GM12878 (cell line): ENCODE data around the gene ENG. TPM values are rescaled to one million over a fixed set of nuclear protein-coding genes. Genes with fewer than 3 reads are reported as not detected.

Source experiments
- CBFB ChIP-seq: IDR thresholded peaks from 2 replicates; pipeline ENCODE4 v1.6.1; 2016; ENCODE audit warnings: antibody characterized with exemption, low read depth
- HDAC6 ChIP-seq: fragments of 200-600 bp; sonication (generic); IDR thresholded peaks from one replicate; pipeline ENCODE4 v1.8.0; 2017; ENCODE audit warnings: antibody characterized with exemption; ENCODE audit not compliant: unreplicated experiment
- SRF ChIP-seq, 2 experiments: IDR thresholded peaks; 2 replicates each; pipeline ENCODE4 v1.6.1; 2011; ENCODE audit warnings: low read depth in 2 of 2, low read length in 2 of 2, mild to moderate bottlenecking in 1 of 2, moderate library complexity in 1 of 2
- microRNA-seq: library from miRNA; unstranded; fragments of <30 nt; microRNA quantifications from one replicate; pipeline ENCODE4, GENCODE V29; 2018
- polyA plus RNA-seq, 11 experiments: library from polyadenylated mRNA; depleted of rRNA in 4 of 11; unstranded in 6 of 11; stranded (reverse) in 5 of 11; fragments of >200 nt; fragmentation: Nextera tagmentation in 4 of 11; fragmentation: Illumina TruSeq in 1 of 11; extraction: Ambion mirVana in 4 of 11; extraction: Trizol in 1 of 11; gene quantifications; 1 replicate in 1 of 11; 2 replicates in 10 of 11; pipeline versions ENCODE4 v1.2.1 to v1.2.3, GENCODE V29; 2011 to 2016; ENCODE audit warnings: inconsistent platforms in 2 of 11, missing spikeins in 2 of 11, low read depth in 1 of 11
- small RNA-seq: library from RNA; depleted of rRNA; stranded (forward); fragments of <200 nt; gene quantifications from one replicate; pipeline ENCODE3, GENCODE V24; 2014
- total RNA-seq, 4 experiments: library from RNA; depleted of rRNA in 3 of 4; stranded (reverse); fragments of >200 nt in 3 of 4; fragmentation: Illumina TruSeq in 1 of 4; extraction: Trizol in 1 of 4; gene quantifications; 2 replicates each; pipeline versions ENCODE4 v1.2.1 to v1.2.3, GENCODE V29; 2013 to 2021

The ENG gene
- total and polyA plus RNA-seq, 10 of the 15 experiments (the other 5 are each of a cell fraction or from before 2014, with no cell fraction given) = 0.14 to 10.1 (median 2.0) TPM

- TF ChIP-seq HDAC6 (no peak), CBFB (no peak), SRF (IDR thresholded peaks at IDR 0.05; ENCODE audit: low read depth in 2 of 2, low read length in 2 of 2) (no peak)
These were observed 89.0 kb downstream of the ENG start (continued) for GRCh38 chr9:127765418-127765817.

Small RNA genes within 50 kb of the gene (microRNA-seq; reads per million reads assigned to microRNA genes)
- not detected for gene MIR2861
- not detected for gene MIR3960
- gene MIR4672 = not detected

Small RNA genes within 50 kb of the gene (small RNA-seq; reads per million reads assigned to genes)
- gene MIR4672 (0.12 reads per million), gene RF00019 (not detected), gene RNA5SP296 (not detected)

Other genes with a start within 250 kb of the ENG start
Only the 7 nearest of the 16 such genes appear.
- 16.1 and 19.0 TPM in 2 replicates for gene SH2D3C, start 76.0 kb downstream of the ENG start, total RNA-seq (2014; rRNA removed)
- 8.4 and 9.0 TPM in 2 replicates for gene SH2D3C, start 76.0 kb downstream of the ENG start, total RNA-seq (2014; rRNA removed; fragmentation: Illumina TruSeq; extraction: Trizol)
- gene SH2D3C, start 76.0 kb downstream of the ENG start, total RNA-seq (2021) = 21.0 and 23.5 TPM in 2 replicates
- gene SH2D3C, start 76.0 kb downstream of the ENG start, polyA plus RNA-seq (2011; rRNA removed) = 3.2 and 13.5 TPM in 2 replicates
- gene SH2D3C, start 76.0 kb downstream of the ENG start, polyA plus RNA-seq (2014; fragmentation: Illumina TruSeq; extraction: Trizol) = 4.4 and 11.6 TPM in 2 replicates
- gene SH2D3C, start 76.0 kb downstream of the ENG start, polyA plus RNA-seq (2014; fragmentation: Nextera tagmentation; extraction: Ambion mirVana) = 1 to 10 TPM; 1.2 to 1.9 TPM
- gene SH2D3C, start 76.0 kb downstream of the ENG start, polyA plus RNA-seq (2014; rRNA removed) = 19.5 and 25.2 TPM in 2 replicates
- 10 to 100 TPM; 20.7 to 23.2 TPM for gene SH2D3C, start 76.0 kb downstream of the ENG start, polyA plus RNA-seq (2016; fragmentation: Nextera tagmentation; extraction: Ambion mirVana)
- gene CDK9, start 68.6 kb downstream of the ENG start, total RNA-seq (2014; rRNA removed) = 33.6 and 34.3 TPM in 2 replicates
- gene CDK9, start 68.6 kb downstream of the ENG start, total RNA-seq (2014; rRNA removed; fragmentation: Illumina TruSeq; extraction: Trizol) = 24.5 and 25.2 TPM in 2 replicates
- gene CDK9, start 68.6 kb downstream of the ENG start, total RNA-seq (2021) = 86.3 and 92.6 TPM in 2 replicates
- 30.3 and 46.5 TPM in 2 replicates for gene CDK9, start 68.6 kb downstream of the ENG start, polyA plus RNA-seq (2011; rRNA removed)
- 41.7 and 57.0 TPM in 2 replicates for gene CDK9, start 68.6 kb downstream of the ENG start, polyA plus RNA-seq (2014; fragmentation: Illumina TruSeq; extraction: Trizol)
- gene CDK9, start 68.6 kb downstream of the ENG start, polyA plus RNA-seq (2014; fragmentation: Nextera tagmentation; extraction: Ambion mirVana) = 1 to 10 TPM; 7.3 to 9.6 TPM
- 56.7 and 59.9 TPM in 2 replicates for gene CDK9, start 68.6 kb downstream of the ENG start, polyA plus RNA-seq (2014; rRNA removed)
- gene CDK9, start 68.6 kb downstream of the ENG start, polyA plus RNA-seq (2016; fragmentation: Nextera tagmentation; extraction: Ambion mirVana) = 10 to 100 TPM; 80.9 to 85.5 TPM
- 62.8 and 79.6 TPM in 2 replicates for gene FPGS, start 51.8 kb downstream of the ENG start, total RNA-seq (2014; rRNA removed)
- gene FPGS, start 51.8 kb downstream of the ENG start, total RNA-seq (2014; rRNA removed; fragmentation: Illumina TruSeq; extraction: Trizol) = 43.3 and 44.4 TPM in 2 replicates
- 89.3 and 98.3 TPM in 2 replicates for gene FPGS, start 51.8 kb downstream of the ENG start, total RNA-seq (2021)
- 34.1 and 64.4 TPM in 2 replicates for gene FPGS, start 51.8 kb downstream of the ENG start, polyA plus RNA-seq (2011; rRNA removed)
- gene FPGS, start 51.8 kb downstream of the ENG start, polyA plus RNA-seq (2014; fragmentation: Illumina TruSeq; extraction: Trizol) = 49.0 and 81.2 TPM in 2 replicates
- 1 to 10 TPM; 1.2 to 8.2 TPM for gene FPGS, start 51.8 kb downstream of the ENG start, polyA plus RNA-seq (2014; fragmentation: Nextera tagmentation; extraction: Ambion mirVana)
- 88.1 and 95.0 TPM in 2 replicates for gene FPGS, start 51.8 kb downstream of the ENG start, polyA plus RNA-seq (2014; rRNA removed)
- 100 to 1,000 TPM; 112 to 127 TPM for gene FPGS, start 51.8 kb downstream of the ENG start, polyA plus RNA-seq (2016; fragmentation: Nextera tagmentation; extraction: Ambion mirVana)
- 0.87 and 3.1 TPM in 2 replicates for gene AK1, start 23.0 kb upstream of the ENG start, total RNA-seq (2014; rRNA removed)
- 0.14 and 1.8 TPM in 2 replicates for gene AK1, start 23.0 kb upstream of the ENG start, total RNA-seq (2014; rRNA removed; fragmentation: Illumina TruSeq; extraction: Trizol)
- gene AK1, start 23.0 kb upstream of the ENG start, total RNA-seq (2021) = 2.1 and 2.2 TPM in 2 replicates
- 0.98 and 1.8 TPM in 2 replicates for gene AK1, start 23.0 kb upstream of the ENG start, polyA plus RNA-seq (2011; rRNA removed)
- 1.3 and 1.8 TPM in 2 replicates for gene AK1, start 23.0 kb upstream of the ENG start, polyA plus RNA-seq (2014; fragmentation: Illumina TruSeq; extraction: Trizol)
- gene AK1, start 23.0 kb upstream of the ENG start, polyA plus RNA-seq (2014; fragmentation: Nextera tagmentation; extraction: Ambion mirVana) = 1 to 10 TPM in 1 of 2 experiments, under 1 TPM in 1; 0.23 to 1.4 TPM
- 2.1 and 4.7 TPM in 2 replicates for gene AK1, start 23.0 kb upstream of the ENG start, polyA plus RNA-seq (2014; rRNA removed)
- 1 to 10 TPM; 1.4 to 2.2 TPM for gene AK1, start 23.0 kb upstream of the ENG start, polyA plus RNA-seq (2016; fragmentation: Nextera tagmentation; extraction: Ambion mirVana)
- gene ST6GALNAC6, start 44.9 kb upstream of the ENG start, total RNA-seq (2014; rRNA removed) = 22.6 and 27.0 TPM in 2 replicates
- 16.0 and 17.6 TPM in 2 replicates for gene ST6GALNAC6, start 44.9 kb upstream of the ENG start, total RNA-seq (2014; rRNA removed; fragmentation: Illumina TruSeq; extraction: Trizol)
- gene ST6GALNAC6, start 44.9 kb upstream of the ENG start, total RNA-seq (2021) = 21.1 and 23.2 TPM in 2 replicates
- 13.9 and 24.6 TPM in 2 replicates for gene ST6GALNAC6, start 44.9 kb upstream of the ENG start, polyA plus RNA-seq (2011; rRNA removed)
- 7.2 and 16.1 TPM in 2 replicates for gene ST6GALNAC6, start 44.9 kb upstream of the ENG start, polyA plus RNA-seq (2014; fragmentation: Illumina TruSeq; extraction: Trizol)
- under 1 TPM; 0.40 to 0.48 TPM for gene ST6GALNAC6, start 44.9 kb upstream of the ENG start, polyA plus RNA-seq (2014; fragmentation: Nextera tagmentation; extraction: Ambion mirVana)
- gene ST6GALNAC6, start 44.9 kb upstream of the ENG start, polyA plus RNA-seq (2014; rRNA removed) = 24.0 and 24.7 TPM in 2 replicates
- gene ST6GALNAC6, start 44.9 kb upstream of the ENG start, polyA plus RNA-seq (2016; fragmentation: Nextera tagmentation; extraction: Ambion mirVana) = 10 to 100 TPM; 12.6 to 12.7 TPM
- gene ST6GALNAC4, start 62.4 kb upstream of the ENG start, total RNA-seq (2014; rRNA removed) = 48.3 and 57.4 TPM in 2 replicates
- 20.7 and 23.7 TPM in 2 replicates for gene ST6GALNAC4, start 62.4 kb upstream of the ENG start, total RNA-seq (2014; rRNA removed; fragmentation: Illumina TruSeq; extraction: Trizol)
- gene ST6GALNAC4, start 62.4 kb upstream of the ENG start, total RNA-seq (2021) = 56.1 and 64.1 TPM in 2 replicates
- 6.9 and 16.4 TPM in 2 replicates for gene ST6GALNAC4, start 62.4 kb upstream of the ENG start, polyA plus RNA-seq (2011; rRNA removed)
- 3.0 and 13.5 TPM in 2 replicates for gene ST6GALNAC4, start 62.4 kb upstream of the ENG start, polyA plus RNA-seq (2014; fragmentation: Illumina TruSeq; extraction: Trizol)
- 1 to 10 TPM; 4.2 to 6.6 TPM for gene ST6GALNAC4, start 62.4 kb upstream of the ENG start, polyA plus RNA-seq (2014; fragmentation: Nextera tagmentation; extraction: Ambion mirVana)
- gene ST6GALNAC4, start 62.4 kb upstream of the ENG start, polyA plus RNA-seq (2014; rRNA removed) = 63.2 and 68.1 TPM in 2 replicates
- gene ST6GALNAC4, start 62.4 kb upstream of the ENG start, polyA plus RNA-seq (2016; fragmentation: Nextera tagmentation; extraction: Ambion mirVana) = 10 to 100 TPM; 46.7 to 49.9 TPM
- 0.40 TPM in 1 of 2 replicates, not detected in the other for gene PIP5KL1, start 76.1 kb upstream of the ENG start, total RNA-seq (2014; rRNA removed)
- 0.14 and 0.22 TPM in 2 replicates for gene PIP5KL1, start 76.1 kb upstream of the ENG start, total RNA-seq (2014; rRNA removed; fragmentation: Illumina TruSeq; extraction: Trizol)
- gene PIP5KL1, start 76.1 kb upstream of the ENG start, total RNA-seq (2021) = 0.32 and 0.64 TPM in 2 replicates
- 0.12 and 0.50 TPM in 2 replicates for gene PIP5KL1, start 76.1 kb upstream of the ENG start, polyA plus RNA-seq (2011; rRNA removed)
- gene PIP5KL1, start 76.1 kb upstream of the ENG start, polyA plus RNA-seq (2014; fragmentation: Illumina TruSeq; extraction: Trizol) = 0.04 TPM in 1 of 2 replicates, not detected in the other
- not detected for gene PIP5KL1, start 76.1 kb upstream of the ENG start, polyA plus RNA-seq (2014; fragmentation: Nextera tagmentation; extraction: Ambion mirVana)
- 0.55 and 0.67 TPM in 2 replicates for gene PIP5KL1, start 76.1 kb upstream of the ENG start, polyA plus RNA-seq (2014; rRNA removed)
- gene PIP5KL1, start 76.1 kb upstream of the ENG start, polyA plus RNA-seq (2016; fragmentation: Nextera tagmentation; extraction: Ambion mirVana) = under 1 TPM; 0.11 to 0.47 TPM